IPS-15b (cell line): ENCODE results near the gene PIK3R5.

Experiments used
- H3K27me3 ChIP-seq: one replicate; pipeline ENCODE4 v1.6.1; 2013; ENCODE audit warnings: low read length; ENCODE audit not compliant: control insufficient read depth, insufficient read depth
- H3K36me3 ChIP-seq: one replicate; pipeline ENCODE4 v1.6.1; 2013; ENCODE audit warnings: low read length; ENCODE audit not compliant: control insufficient read depth, insufficient read depth
- H3K4me1 ChIP-seq: one replicate; pipeline ENCODE4 v1.6.1; 2013; ENCODE audit warnings: mild to moderate bottlenecking, low read length; ENCODE audit not compliant: control insufficient read depth, insufficient read depth
- H3K4me3 ChIP-seq: one replicate; pipeline ENCODE4 v1.5.1; 2013; ENCODE audit warnings: low read depth, low read length
- H3K9ac ChIP-seq: one replicate; pipeline ENCODE4 v1.6.1; 2013; ENCODE audit warnings: low read depth, mild to moderate bottlenecking, low read length
- H3K9me3 ChIP-seq: one replicate; pipeline ENCODE4 v1.6.1; 2013; ENCODE audit warnings: mild to moderate bottlenecking, low read length; ENCODE audit not compliant: control insufficient read depth, insufficient read depth

The PIK3R5 gene

DNA sequence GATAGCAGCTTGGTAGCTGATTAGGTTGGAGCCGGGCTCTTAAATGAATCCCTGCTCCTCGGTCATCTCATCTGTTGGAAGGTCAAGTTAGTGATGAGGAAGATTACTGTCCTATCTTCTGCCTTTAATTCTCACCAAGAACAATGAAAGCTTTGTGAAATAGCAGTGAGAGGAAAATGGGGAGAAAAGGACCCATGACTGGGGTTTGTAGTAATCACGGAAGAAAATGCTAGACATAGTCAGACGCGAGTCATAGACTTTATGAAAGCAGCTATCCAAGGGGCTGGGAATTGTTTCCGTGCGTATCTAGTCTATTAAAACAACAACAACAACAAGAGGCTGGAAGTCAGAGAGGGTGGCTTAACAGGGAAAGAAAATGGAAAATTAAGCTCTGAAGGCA lies 18.3 kb downstream of the PIK3R5 start:
- H3K9ac ChIP-seq: no peak overlapping the region
- no peak overlapping the region for H3K4me3 ChIP-seq
- H3K4me1 ChIP-seq: no peaks in the 10 kb centered on the region
- H3K9me3 ChIP-seq: no peaks in the 10 kb centered on the region
- H3K27me3 ChIP-seq: no peaks in the 10 kb centered on the region
- no peaks in the 10 kb centered on the region for H3K36me3 ChIP-seq

- Histone ChIP-seq H3K4me3 (no peak overlapping the region), H3K9me3 (no peaks in the 10 kb centered on the region), H3K27me3 (no peaks in the 10 kb centered on the region), H3K36me3 (no peaks in the 10 kb centered on the region), H3K4me1 (no peaks in the 10 kb centered on the region), H3K9ac (no peak overlapping the region)
Measured at GRCh38 chr17:8946476-8946875, 19.0 kb downstream of the PIK3R5 start.

GRCh38 chr17:8946071-8946470 lies 19.4 kb downstream of the PIK3R5 start:
- H3K9me3 ChIP-seq: no peaks in the 10 kb centered on the region
- no peaks in the 10 kb centered on the region for H3K27me3 ChIP-seq
- no peaks in the 10 kb centered on the region for H3K36me3 ChIP-seq
- H3K4me1 ChIP-seq: no peaks in the 10 kb centered on the region
- no peak overlapping the region for H3K9ac ChIP-seq
- no peak overlapping the region for H3K4me3 ChIP-seq

GRCh38 chr17:8944748-8945147 lies 20.8 kb downstream of the PIK3R5 start:
- Histone ChIP-seq H3K9ac (no peak overlapping the region), H3K4me3 (no peak overlapping the region), H3K36me3 (no peaks in the 10 kb centered on the region), H3K27me3 (no peaks in the 10 kb centered on the region), H3K9me3 (no peaks in the 10 kb centered on the region), H3K4me1 (peaks cover 4% of the 10 kb centered on the region)

GRCh38 chr17:8944083-8944482 lies 21.4 kb downstream of the PIK3R5 start:
- H3K27me3 ChIP-seq: no peaks in the 10 kb centered on the region
- H3K9ac ChIP-seq: no peak overlapping the region
- H3K4me1 ChIP-seq: peaks cover 8% of the 10 kb centered on the region
- no peaks in the 10 kb centered on the region for H3K9me3 ChIP-seq
- H3K36me3 ChIP-seq: no peaks in the 10 kb centered on the region
- no peak overlapping the region for H3K4me3 ChIP-seq

- Histone ChIP-seq H3K4me3 (no peak overlapping the region), H3K36me3 (no peaks in the 10 kb centered on the region), H3K9ac (no peak overlapping the region), H3K4me1 (peaks cover 8% of the 10 kb centered on the region), H3K9me3 (no peaks in the 10 kb centered on the region), H3K27me3 (no peaks in the 10 kb centered on the region)
Measured at GRCh38 chr17:8941980-8942622, 23.4 kb downstream of the PIK3R5 start.

- Histone ChIP-seq H3K4me3 (no peak overlapping the region), H3K4me1 (peaks cover 8% of the 10 kb centered on the region), H3K27me3 (no peaks in the 10 kb centered on the region), H3K9ac (no peak overlapping the region), H3K36me3 (no peaks in the 10 kb centered on the region), H3K9me3 (no peaks in the 10 kb centered on the region)
Measured at GRCh38 chr17:8941520-8941919, 24.0 kb downstream of the PIK3R5 start.

DNA sequence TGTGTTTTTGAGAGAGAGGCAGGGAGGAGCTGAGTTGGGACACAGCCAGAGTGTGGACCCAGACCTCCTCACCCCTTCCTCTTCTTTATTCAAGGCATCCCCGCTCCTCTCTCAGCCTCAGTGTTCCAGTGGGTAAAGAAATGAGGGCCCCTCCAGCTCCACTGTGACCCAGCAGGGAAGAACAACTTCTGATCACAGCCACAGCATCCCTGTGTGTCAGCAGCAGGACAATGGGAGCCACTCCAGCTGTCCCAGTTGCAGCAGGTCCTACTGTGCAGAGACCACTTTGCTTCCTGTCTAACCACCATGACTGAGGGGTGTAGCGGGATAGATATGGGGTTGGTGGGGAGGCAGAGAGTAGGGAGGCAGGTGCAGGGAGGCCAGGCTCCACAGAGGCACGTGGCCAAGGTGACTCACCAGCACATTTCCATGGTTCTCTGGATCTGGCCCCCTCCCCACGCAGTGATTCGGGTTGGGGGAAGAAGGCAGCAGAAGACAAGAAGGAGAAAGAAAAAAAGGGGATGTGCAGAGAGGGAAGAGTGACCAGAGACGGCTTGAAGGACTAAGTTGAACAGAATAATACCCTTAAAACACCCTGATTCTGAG lies 24.5 kb downstream of the PIK3R5 start:
- Histone ChIP-seq H3K9me3 (no peaks in the 10 kb centered on the region), H3K4me1 (peaks cover 8% of the 10 kb centered on the region), H3K4me3 (no peak overlapping the region), H3K27me3 (no peaks in the 10 kb centered on the region), H3K36me3 (no peaks in the 10 kb centered on the region), H3K9ac (no peak overlapping the region)

DNA sequence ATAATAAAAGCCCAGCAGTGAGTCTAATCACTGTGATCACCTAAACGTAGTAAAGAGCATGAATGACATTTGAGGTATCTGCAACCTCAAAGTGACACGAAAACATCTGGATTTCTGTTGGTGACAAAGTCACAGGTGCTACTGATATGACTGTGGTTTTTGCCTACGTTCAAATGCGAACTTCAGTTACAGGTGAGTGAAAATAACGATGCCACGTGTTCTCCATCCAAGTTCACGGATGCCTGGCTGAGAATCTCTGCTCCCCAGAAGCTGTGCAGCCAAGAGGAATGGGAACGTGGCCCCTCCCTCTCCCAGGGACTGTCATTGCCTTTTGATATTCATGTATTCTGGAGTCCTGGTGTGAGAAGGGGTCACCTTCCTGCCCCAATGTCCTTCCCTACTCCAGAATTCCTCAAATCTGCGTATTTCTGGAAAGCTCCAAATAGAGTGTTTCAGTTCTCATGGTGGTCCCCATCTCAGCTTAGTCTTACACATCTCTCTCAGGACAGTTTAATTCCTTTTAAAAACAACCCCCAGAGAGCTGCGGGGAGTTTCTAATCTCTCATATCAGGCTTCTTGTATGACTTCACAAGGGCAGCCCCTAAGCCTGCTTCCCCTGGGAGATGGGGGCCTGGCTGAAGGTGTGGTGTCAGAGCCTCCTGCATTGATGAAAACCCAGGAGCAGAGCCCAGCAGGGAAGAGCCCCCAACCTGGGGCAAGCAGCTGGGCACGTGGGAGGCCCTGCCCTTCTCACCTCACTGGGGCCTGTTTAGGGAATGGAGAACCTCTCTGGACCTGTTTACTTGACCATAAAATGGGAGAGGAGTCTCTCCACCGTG lies 25.8 kb downstream of the PIK3R5 start:
- Histone ChIP-seq H3K36me3 (no peaks in the 10 kb centered on the region), H3K4me1 (peaks cover 8% of the 10 kb centered on the region), H3K27me3 (no peaks in the 10 kb centered on the region), H3K4me3 (no peak overlapping the region), H3K9ac (no peak overlapping the region), H3K9me3 (no peaks in the 10 kb centered on the region)

GRCh38 chr17:8938933-8939332 lies 26.6 kb downstream of the PIK3R5 start:
- peaks cover 8% of the 10 kb centered on the region for H3K4me1 ChIP-seq
- no peaks in the 10 kb centered on the region for H3K36me3 ChIP-seq
- no peak overlapping the region for H3K9ac ChIP-seq
- no peaks in the 10 kb centered on the region for H3K27me3 ChIP-seq
- H3K9me3 ChIP-seq: no peaks in the 10 kb centered on the region
- H3K4me3 ChIP-seq: no peak overlapping the region

GRCh38 chr17:8935191-8935590 lies 30.3 kb downstream of the PIK3R5 start:
- Histone ChIP-seq H3K4me1 (peaks cover 6% of the 10 kb centered on the region), H3K36me3 (no peaks in the 10 kb centered on the region), H3K9ac (no peak overlapping the region), H3K27me3 (no peaks in the 10 kb centered on the region), H3K9me3 (no peaks in the 10 kb centered on the region), H3K4me3 (no peak overlapping the region)

- Histone ChIP-seq H3K4me1 (peaks cover under 1% of the 10 kb centered on the region), H3K36me3 (no peaks in the 10 kb centered on the region), H3K9ac (no peak overlapping the region), H3K4me3 (no peak overlapping the region), H3K9me3 (no peaks in the 10 kb centered on the region), H3K27me3 (no peaks in the 10 kb centered on the region)
Measured at GRCh38 chr17:8934346-8934745, 31.2 kb downstream of the PIK3R5 start.
